HG03439 (cell line): ENCODE measurements around the gene IL2RG.
A peak's percentile ranks its signal among the peaks of the same experiment; 100 is the strongest.

Experiments used
- ATAC-seq: cut with Tn5 transposase; IDR thresholded peaks from one replicate; pipeline ENCODE4 v1.9.1; 2021; ENCODE audit warnings: mild to moderate bottlenecking, moderate library complexity; ENCODE audit not compliant: unreplicated experiment

IL2RG gene

GRCh38 chrX:71081330-71082123 is 29.9 kb downstream of the IL2RG start:
- ATAC-seq, result no peak

GRCh38 chrX:71070531-71070930 is 40.8 kb downstream of the IL2RG start:
- no peak for ATAC-seq

GRCh38 chrX:71068044-71068918 is 43.1 kb downstream of the IL2RG start, which contains the start of gene SNX12:
TSS of gene SNX12 (minus strand) at chrX:71068334. CDS start at chrX:71068306, 28 bp downstream.
- peak; percentile 96 for ATAC-seq

- peak; percentile 11 for ATAC-seq
Observed at GRCh38 chrX:71067712-71068043, 43.7 kb downstream of the IL2RG start.

- ATAC-seq, result no peak
Observed at GRCh38 chrX:71067089-71067488, 44.3 kb downstream of the IL2RG start.

- no peak for ATAC-seq
Observed at GRCh38 chrX:71060127-71060526, 51.2 kb downstream of the IL2RG start.

GRCh38 chrX:71057848-71058530 is 53.4 kb downstream of the IL2RG start:
- ATAC-seq, result no peak
